Measurements from ENCODE around the gene MBP. TPM values are rescaled to one million over a fixed set of nuclear protein-coding genes. Genes with fewer than 3 reads are reported as not detected.

The MBP gene
- total and polyA plus RNA-seq, 2 experiments from 2014 or later = 18.4 to 22.9 TPM

- Mint-ChIP-seq H3K27ac (no peak overlapping the region), H3K27me3 (ENCODE audit: insufficient read depth, low read depth, poor library complexity) (peaks cover 13% of the 10 kb centered on the region), H3K4me1 (peaks cover 48% of the 10 kb centered on the region), H3K4me3 (no peak overlapping the region), H3K36me3 (ENCODE audit: low read depth) (no peaks in the 10 kb centered on the region), H3K9me3 (no peaks in the 10 kb centered on the region)
- Histone ChIP-seq H3K27me3 (ENCODE audit: insufficient read depth) (no peaks in the 10 kb centered on the region), H3F3A (replicated peaks; ENCODE audit: low read depth) (no peaks in the 10 kb centered on the region), H3K4me3 (no peak overlapping the region), H2AFZ (no peak overlapping the region), H3K9me2 (ENCODE audit: insufficient read depth) (no peaks in the 10 kb centered on the region), H3K79me2 (replicated peaks; ENCODE audit: insufficient read depth) (no peaks in the 10 kb centered on the region), H3K4me1 (ENCODE audit: insufficient read depth) (peaks cover 21% of the 10 kb centered on the region), H4K20me1 (replicated peaks; ENCODE audit: insufficient read depth) (no peaks in the 10 kb centered on the region), H3K36me3 (ENCODE audit: insufficient read depth) (no peaks in the 10 kb centered on the region), H3K4me2 (no peak overlapping the region), H3K27ac (ENCODE audit: low read depth) (no peak overlapping the region)
- ATAC-seq (no peak), DNase-seq (ENCODE audit: low spot score) (no peak)
- TF ChIP-seq EZH2 (IDR thresholded peaks at IDR 0.05; ENCODE audit: low read depth, unreplicated experiment) = no peak
- TF ChIP-seq ZNF114 (CRISPR knock-in tag; IDR thresholded peaks at IDR 0.05) = no peak
- no peak for TF ChIP-seq NANOG (IDR thresholded peaks at IDR 0.05; ENCODE audit: borderline replicate concordance)
- no peak for TF ChIP-seq REST (IDR thresholded peaks at IDR 0.05; ENCODE audit: unreplicated experiment)
- TF ChIP-seq, protein P1, sequence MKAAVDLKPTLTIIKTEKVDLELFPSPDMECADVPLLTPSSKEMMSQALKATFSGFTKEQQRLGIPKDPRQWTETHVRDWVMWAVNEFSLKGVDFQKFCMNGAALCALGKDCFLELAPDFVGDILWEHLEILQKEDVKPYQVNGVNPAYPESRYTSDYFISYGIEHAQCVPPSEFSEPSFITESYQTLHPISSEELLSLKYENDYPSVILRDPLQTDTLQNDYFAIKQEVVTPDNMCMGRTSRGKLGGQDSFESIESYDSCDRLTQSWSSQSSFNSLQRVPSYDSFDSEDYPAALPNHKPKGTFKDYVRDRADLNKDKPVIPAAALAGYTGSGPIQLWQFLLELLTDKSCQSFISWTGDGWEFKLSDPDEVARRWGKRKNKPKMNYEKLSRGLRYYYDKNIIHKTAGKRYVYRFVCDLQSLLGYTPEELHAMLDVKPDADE (IDR thresholded peaks at IDR 0.05) = no peak
- no peak for TF ChIP-seq CREB1 (CRISPR knock-in tag; IDR thresholded peaks at IDR 0.05; ENCODE audit: low read depth)
- TF ChIP-seq STAT1 (IDR thresholded peaks at IDR 0.05; ENCODE audit: unreplicated experiment) = no peak
- no peak for TF ChIP-seq ZNF331 (CRISPR knock-in tag; IDR thresholded peaks at IDR 0.05; ENCODE audit: low read depth)
- no peak for TF ChIP-seq POLR2AphosphoS5 (IDR thresholded peaks at IDR 0.05; ENCODE audit: low read depth)
- TF ChIP-seq ZNF462 (CRISPR knock-in tag; IDR thresholded peaks at IDR 0.05) = no peak
- no peak for TF ChIP-seq EZH2phosphoT487 (IDR thresholded peaks at IDR 0.05; ENCODE audit: unreplicated experiment)
- TF ChIP-seq, protein P2, sequence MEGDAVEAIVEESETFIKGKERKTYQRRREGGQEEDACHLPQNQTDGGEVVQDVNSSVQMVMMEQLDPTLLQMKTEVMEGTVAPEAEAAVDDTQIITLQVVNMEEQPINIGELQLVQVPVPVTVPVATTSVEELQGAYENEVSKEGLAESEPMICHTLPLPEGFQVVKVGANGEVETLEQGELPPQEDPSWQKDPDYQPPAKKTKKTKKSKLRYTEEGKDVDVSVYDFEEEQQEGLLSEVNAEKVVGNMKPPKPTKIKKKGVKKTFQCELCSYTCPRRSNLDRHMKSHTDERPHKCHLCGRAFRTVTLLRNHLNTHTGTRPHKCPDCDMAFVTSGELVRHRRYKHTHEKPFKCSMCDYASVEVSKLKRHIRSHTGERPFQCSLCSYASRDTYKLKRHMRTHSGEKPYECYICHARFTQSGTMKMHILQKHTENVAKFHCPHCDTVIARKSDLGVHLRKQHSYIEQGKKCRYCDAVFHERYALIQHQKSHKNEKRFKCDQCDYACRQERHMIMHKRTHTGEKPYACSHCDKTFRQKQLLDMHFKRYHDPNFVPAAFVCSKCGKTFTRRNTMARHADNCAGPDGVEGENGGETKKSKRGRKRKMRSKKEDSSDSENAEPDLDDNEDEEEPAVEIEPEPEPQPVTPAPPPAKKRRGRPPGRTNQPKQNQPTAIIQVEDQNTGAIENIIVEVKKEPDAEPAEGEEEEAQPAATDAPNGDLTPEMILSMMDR (conservative IDR thresholded peaks at IDR 0.05; ENCODE audit: low read depth in 2 of 2) = no peak
- TF ChIP-seq JUNB (IDR thresholded peaks at IDR 0.05; ENCODE audit: unreplicated experiment) = no peak
Measured at GRCh38 chr18:77008006-77008405, 124.6 kb downstream of the MBP start.

All from GM23338 (cell line).